ENCODE data around the gene ECHS1. TPM values are rescaled to one million over a fixed set of nuclear protein-coding genes. Genes with fewer than 3 reads are reported as not detected.

Gene ECHS1
- total and polyA plus RNA-seq, 8 donors, result 5.3 to 103 (median 69.2) TPM

DNA sequence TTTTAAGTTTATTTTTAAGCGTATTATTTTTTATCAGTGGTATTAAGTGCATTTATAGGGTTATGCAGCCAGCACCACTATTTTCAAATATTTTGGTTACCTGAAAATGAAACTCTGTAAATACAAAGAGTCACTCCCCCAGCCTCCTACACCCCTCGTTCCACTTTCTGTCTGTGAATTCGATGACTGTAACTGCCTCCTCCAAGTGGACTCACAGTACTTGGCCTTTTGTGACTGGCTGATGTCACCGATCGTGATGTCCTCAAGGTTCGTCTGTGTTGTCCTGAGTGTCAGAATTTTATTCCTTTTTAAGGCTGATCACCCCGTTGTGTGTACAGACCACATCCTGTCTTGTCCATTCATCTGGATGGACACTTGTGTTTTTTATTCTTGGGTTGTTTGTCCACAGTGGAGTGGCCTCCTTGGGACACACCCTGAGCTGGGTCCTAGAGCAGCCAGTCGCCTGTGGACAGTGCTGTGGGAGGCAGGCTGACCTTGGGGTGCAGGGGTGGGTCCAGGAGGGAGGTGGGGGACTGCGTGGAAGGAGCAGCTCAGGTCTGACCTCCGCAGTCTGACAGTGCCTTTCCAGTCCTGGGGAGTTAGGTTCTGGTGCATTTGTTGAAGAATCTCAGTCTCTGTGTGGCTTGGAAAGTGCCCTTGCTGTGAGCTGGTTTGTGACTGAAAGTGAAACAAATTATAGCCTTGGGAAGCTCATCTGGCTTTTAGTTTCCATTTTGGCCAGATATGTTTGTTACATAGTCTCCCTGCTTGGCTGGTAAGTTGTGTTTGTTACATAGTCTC, 27.7 kb upstream of the ECHS1 start:
- TF ChIP-seq, protein P1, sequence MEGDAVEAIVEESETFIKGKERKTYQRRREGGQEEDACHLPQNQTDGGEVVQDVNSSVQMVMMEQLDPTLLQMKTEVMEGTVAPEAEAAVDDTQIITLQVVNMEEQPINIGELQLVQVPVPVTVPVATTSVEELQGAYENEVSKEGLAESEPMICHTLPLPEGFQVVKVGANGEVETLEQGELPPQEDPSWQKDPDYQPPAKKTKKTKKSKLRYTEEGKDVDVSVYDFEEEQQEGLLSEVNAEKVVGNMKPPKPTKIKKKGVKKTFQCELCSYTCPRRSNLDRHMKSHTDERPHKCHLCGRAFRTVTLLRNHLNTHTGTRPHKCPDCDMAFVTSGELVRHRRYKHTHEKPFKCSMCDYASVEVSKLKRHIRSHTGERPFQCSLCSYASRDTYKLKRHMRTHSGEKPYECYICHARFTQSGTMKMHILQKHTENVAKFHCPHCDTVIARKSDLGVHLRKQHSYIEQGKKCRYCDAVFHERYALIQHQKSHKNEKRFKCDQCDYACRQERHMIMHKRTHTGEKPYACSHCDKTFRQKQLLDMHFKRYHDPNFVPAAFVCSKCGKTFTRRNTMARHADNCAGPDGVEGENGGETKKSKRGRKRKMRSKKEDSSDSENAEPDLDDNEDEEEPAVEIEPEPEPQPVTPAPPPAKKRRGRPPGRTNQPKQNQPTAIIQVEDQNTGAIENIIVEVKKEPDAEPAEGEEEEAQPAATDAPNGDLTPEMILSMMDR (IDR thresholded peaks at IDR 0.05), result no peak
- TF ChIP-seq EP300 (IDR thresholded peaks at IDR 0.05) (no peak), POLR2A (IDR thresholded peaks at IDR 0.05) (no peak), POLR2AphosphoS5 (IDR thresholded peaks at IDR 0.05) (no peak)
- no peaks in the 10 kb centered on the region for H3K27me3 ChIP-seq
- peaks cover 0 to 15% (median 11%) of the 10 kb centered on the region in 4 donors for H3K4me1 ChIP-seq
- WGBS, 5 donors, result 74 to 80% (median 78%) methylated on average over 10 of the region's 10 CpGs
- intact Hi-C loops (cut with DNase I; ENCODE audit: low total_unique reads), result no loop called here
- H3K9me3 ChIP-seq, result no peaks in the 10 kb centered on the region
- DNase-seq, result peak in 1 of 2 donors; percentile 23
- H3K27ac ChIP-seq, result peak overlapping the region in 1 of 5 donors; percentile 75
- H3K4me3 ChIP-seq, result no peak overlapping the region
- H3K36me3 ChIP-seq, result peaks cover 33 to 100% (median 97%) of the 10 kb centered on the region in 4 donors

DNA sequence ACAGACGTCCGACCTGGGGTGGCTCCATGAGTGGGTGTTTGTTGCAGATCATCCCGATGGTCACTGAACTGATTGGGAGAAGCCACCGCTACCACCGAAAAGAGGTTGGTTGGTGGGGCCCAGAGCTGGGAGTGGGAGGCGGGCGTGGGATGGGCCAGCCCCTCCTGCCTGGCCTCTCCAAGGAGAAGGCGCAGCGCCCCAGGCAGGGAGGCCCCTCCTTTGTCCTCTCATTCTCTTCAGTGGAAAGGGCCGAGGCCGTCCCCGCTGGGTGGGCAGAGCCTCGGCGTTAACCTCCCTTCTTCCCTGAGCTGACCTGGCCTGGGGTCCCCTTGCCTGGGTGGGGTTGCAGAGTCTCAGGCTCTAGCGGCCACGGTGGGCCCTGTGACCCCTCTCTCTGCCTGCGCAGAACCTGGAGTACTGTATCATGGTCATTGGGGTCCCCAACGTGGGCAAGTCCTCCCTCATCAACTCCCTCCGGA, 26.0 kb upstream of the ECHS1 start:
- intact Hi-C loops (cut with DNase I; ENCODE audit: low total_unique reads), result no loop called here
- TF ChIP-seq, protein P1 (IDR thresholded peaks at IDR 0.05), result no peak
- TF ChIP-seq EP300 (IDR thresholded peaks at IDR 0.05), result no peak
- no peak for TF ChIP-seq POLR2A (IDR thresholded peaks at IDR 0.05)
- no peak for TF ChIP-seq POLR2AphosphoS5 (IDR thresholded peaks at IDR 0.05)
- Histone ChIP-seq H3K27me3 (no peaks in the 10 kb centered on the region), H3K27ac (no peak overlapping the region), H3K36me3 (peaks cover 33 to 85% (median 83%) of the 10 kb centered on the region in 4 donors), H3K4me3 (no peak overlapping the region), H3K9me3 (no peaks in the 10 kb centered on the region), H3K4me1 (peaks cover 0 to 30% (median 25%) of the 10 kb centered on the region in 4 donors)
- 94 to 98% (median 95%) methylated on average over 16 to 19 of the region's 19 CpGs for WGBS, 5 donors
- DNase-seq, result peak in 1 of 2 donors; percentile 17

DNA sequence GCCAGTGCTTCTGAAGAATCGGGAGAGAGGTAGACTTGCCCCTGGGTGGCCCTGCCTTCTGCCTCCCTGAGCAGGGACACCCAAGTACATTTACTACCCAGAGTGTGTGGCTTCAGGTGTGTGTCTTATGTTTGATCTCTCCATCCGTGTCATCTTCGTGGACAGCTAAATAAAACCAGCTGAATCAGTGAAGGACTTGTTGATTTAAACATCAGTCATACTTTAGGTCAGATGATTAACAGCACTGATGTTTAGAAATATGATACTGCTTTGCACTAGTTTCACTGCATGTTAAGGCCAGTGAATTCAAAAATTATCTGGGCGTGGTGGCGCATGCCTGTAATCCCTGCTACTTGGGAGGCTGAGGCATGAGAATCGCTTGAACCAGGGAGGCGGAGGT, 24.8 kb upstream of the ECHS1 start:
- TF ChIP-seq EP300 (IDR thresholded peaks at IDR 0.05), result no peak
- no peak for TF ChIP-seq POLR2AphosphoS5 (IDR thresholded peaks at IDR 0.05)
- TF ChIP-seq, protein P1 (IDR thresholded peaks at IDR 0.05), result no peak
- no peak for TF ChIP-seq POLR2A (IDR thresholded peaks at IDR 0.05)
- Histone ChIP-seq H3K27ac (no peak overlapping the region), H3K9me3 (no peaks in the 10 kb centered on the region), H3K27me3 (no peaks in the 10 kb centered on the region), H3K4me3 (no peak overlapping the region), H3K36me3 (peaks cover 28 to 73% (median 72%) of the 10 kb centered on the region in 4 donors), H3K4me1 (peaks cover 0 to 35% (median 30%) of the 10 kb centered on the region in 4 donors)
- intact Hi-C loops (cut with DNase I; ENCODE audit: low total_unique reads), result no loop called here
- no peak for DNase-seq
- 95 to 98% (median 97%) methylated on average over 7 of the region's 7 CpGs for WGBS, 5 donors

DNA sequence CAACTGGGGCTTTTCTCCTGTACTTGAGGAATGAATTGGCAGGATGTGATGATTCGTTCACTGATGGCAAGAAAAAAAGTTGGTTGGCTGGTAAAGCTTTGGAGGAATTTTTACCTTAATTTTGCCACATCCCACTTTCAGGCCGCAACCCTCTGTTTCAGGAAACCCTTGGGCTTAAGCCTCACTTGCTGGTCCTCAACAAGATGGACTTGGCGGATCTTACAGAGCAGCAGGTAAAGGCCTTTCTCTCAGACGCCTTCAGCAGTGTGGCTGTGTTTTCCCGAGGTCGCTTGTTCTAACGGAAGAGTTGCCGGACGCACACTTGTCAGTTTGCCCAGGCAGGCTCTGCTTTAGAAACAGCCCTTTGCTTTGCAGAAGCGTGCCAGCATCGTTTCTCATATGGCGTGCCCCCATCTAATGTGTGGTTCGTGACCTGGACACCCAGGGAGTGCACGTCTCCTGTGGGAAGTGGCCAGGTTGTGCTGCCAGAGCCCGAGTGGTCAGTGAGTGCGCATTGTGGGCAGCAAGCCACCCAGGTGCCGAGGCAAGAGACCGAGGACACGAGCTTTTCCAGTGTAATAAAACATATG, 23.0 kb upstream of the ECHS1 start:
- H3K27ac ChIP-seq, result no peak overlapping the region
- TF ChIP-seq, protein P1 (IDR thresholded peaks at IDR 0.05), result no peak
- TF ChIP-seq POLR2AphosphoS5 (IDR thresholded peaks at IDR 0.05) (no peak), EP300 (IDR thresholded peaks at IDR 0.05) (no peak), POLR2A (IDR thresholded peaks at IDR 0.05) (no peak)
- H3K9me3 ChIP-seq, result no peaks in the 10 kb centered on the region
- peak in 1 of 2 donors; percentile 21 for DNase-seq
- peaks cover 0 to 33% (median 30%) of the 10 kb centered on the region in 4 donors for H3K4me1 ChIP-seq
- intact Hi-C loops (cut with DNase I; ENCODE audit: low total_unique reads), result no loop called here
- 93 to 96% (median 95%) methylated on average over 18 to 19 of the region's 19 CpGs for WGBS, 5 donors
- H3K27me3 ChIP-seq, result no peaks in the 10 kb centered on the region
- H3K36me3 ChIP-seq, result peaks cover 16 to 62% (median 60%) of the 10 kb centered on the region in 4 donors
- no peak overlapping the region for H3K4me3 ChIP-seq

All from stomach (tissue), 9 donors.